ENCODE data around the gene IL17RD.

The IL17RD gene

DNA sequence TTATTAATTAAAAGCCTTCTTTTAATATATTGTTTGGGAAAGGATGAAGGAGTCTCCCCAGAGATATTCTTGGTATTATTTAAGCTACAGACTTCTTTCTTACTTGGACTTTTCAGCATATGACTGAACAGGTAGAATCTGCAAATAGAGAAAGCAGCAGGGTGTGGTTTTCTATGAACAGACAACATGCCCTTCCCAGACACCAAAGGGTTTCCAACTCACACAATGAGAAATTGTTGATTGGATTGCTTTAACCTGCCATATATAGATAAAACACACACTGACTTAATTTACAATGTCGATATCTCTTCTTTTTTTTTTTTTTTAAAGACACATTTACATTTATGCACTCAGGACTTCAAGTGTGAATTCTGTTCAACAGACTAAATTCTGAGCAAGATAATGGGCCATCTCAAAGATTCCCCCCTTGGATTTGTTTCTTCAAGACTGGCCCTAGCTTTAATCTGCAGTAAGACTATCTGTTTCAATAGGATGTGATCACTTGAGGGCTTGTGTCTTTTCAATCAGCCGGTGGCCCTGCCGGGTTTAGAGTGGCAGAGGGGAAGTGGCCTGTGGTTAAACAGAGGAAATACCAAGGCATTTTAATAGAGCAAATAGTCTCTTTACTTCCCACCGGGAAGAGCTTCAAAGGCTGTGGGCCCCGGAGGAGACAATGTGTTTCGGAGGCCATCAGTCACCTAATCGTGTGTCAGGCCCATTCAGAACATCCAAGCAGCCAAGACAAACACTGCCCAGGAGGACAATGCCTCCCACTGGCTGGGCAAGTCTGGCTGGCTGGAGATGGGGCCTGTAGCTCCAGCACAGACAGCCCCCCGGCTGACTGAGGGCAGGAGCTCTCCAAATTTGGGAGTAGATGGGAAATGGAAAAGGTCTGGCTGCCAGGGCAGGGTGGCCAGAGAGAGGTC lies 6.1 kb downstream of the IL17RD start:
- no peak for DNase-seq

GRCh38 chr3:57158325-57158724 lies 6.8 kb downstream of the IL17RD start:
- no peak for DNase-seq

- no peak for DNase-seq
Observed at GRCh38 chr3:57157545-57157944, 7.6 kb downstream of the IL17RD start.

DNA sequence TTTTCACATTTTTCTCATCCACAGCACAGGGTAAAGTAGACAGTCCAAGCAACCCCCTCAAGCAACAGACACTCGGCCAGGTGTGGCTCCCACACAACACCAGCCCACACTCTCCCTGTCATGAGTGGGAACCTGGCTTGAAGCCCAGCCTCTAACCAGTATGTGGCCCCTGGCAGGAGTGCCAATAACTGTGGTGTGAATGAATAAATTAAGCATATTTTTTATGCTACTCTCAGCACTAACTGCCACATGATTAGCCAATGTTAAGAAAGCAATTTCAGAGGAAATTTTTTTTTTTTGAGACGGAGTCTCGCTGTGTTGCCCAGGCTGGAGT lies 9.9 kb downstream of the IL17RD start:
- no peak for DNase-seq

- DNase-seq, result no peak
Observed at GRCh38 chr3:57154470-57155309, 10.5 kb downstream of the IL17RD start.

- no peak for DNase-seq
Observed at GRCh38 chr3:57152151-57153143, 12.7 kb downstream of the IL17RD start.

GRCh38 chr3:57151749-57152148 lies 13.4 kb downstream of the IL17RD start:
- DNase-seq, result no peak

DNA sequence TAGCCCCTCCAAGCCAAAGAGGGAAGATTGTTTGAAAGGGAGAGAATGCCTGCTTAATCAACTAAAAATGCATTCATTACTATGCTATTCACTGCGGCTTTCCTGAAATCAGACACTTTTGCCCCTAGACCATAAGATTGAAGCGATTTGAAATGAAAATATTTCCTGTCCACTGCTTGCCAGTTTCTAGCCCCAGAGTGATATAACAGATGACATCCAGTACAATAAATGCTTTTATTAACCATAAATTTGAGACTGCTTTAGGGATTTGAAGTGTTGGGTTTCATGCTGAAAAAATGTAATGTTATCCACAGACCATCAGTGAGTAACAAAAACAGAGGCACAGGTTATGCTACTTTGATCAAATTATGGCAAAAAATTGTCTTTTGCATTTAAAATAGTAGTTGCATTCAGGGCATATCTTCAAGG lies 14.1 kb downstream of the IL17RD start:
- DNase-seq, result no peak

- no peak for DNase-seq
Observed at GRCh38 chr3:57150113-57150581, 15.0 kb downstream of the IL17RD start.

- DNase-seq, result no peak
Observed at GRCh38 chr3:57147071-57147470, 18.1 kb downstream of the IL17RD start.

GRCh38 chr3:57145852-57146251 lies 19.3 kb downstream of the IL17RD start:
- no peak for DNase-seq

DNA sequence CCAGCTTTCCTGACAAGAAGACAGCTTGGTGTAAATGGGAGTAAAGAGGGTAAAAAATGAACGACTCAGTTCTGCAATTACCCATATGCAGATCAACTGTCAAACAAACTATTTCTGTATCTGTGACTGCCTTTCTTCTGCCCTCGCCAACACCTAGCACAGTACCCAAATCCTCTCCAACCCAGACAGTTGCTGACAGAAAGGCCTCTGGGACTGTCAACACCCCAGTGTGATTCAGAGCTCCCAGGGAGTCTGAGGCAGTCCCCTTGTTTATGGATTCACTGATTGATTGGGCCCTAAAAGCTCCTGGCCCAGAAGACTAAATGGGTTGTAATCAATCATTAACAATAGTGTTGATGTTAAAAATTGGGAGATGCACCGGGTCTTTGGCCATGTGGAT lies 20.2 kb downstream of the IL17RD start:
- DNase-seq, result no peak

DNA sequence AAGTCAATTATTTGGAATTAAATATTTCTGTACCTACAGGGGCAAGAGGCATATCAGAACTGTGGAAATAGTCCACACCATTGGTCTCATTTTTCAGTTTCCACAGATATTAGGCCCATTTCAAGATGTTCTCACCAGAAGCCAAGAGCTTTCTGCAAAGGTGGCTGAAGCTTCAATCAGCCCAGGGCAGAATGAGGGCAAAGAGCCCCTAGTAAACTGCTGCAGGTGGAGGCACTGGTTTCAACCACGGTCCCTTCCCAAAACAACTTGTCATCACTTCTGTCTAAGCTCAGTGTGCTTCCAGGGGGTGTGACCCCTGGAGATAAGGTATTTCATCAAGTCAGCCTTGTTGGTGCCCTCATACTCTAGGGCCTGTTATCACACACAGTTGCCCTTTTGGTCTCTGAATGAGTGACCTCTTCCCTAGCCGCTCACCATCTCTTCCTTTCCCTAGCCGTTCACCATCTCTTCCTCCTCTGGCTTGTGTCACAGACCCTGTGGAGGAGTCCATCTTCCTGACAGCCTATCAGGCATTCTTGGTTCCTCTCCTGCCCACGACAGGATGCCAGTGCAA lies 21.2 kb downstream of the IL17RD start:
- no peak for DNase-seq

DNA sequence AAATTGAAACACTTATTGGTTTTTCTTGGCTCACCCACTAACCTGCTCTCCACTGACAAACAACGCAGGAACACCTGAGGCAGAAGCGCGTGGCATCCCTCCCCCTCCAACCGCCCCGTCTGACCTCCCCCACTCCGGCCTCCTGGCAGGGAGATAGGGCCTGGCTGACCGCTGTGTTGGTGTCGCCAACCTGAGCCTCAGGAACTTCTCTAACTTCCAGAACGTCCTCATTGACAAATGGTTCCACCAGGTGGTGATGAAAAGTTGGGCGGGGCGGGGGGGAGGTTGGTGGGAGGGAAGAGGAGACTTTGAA lies 22.8 kb downstream of the IL17RD start:
- DNase-seq, result no peak

- DNase-seq, result no peak
Observed at GRCh38 chr3:57141719-57142410, 23.3 kb downstream of the IL17RD start.

DNA sequence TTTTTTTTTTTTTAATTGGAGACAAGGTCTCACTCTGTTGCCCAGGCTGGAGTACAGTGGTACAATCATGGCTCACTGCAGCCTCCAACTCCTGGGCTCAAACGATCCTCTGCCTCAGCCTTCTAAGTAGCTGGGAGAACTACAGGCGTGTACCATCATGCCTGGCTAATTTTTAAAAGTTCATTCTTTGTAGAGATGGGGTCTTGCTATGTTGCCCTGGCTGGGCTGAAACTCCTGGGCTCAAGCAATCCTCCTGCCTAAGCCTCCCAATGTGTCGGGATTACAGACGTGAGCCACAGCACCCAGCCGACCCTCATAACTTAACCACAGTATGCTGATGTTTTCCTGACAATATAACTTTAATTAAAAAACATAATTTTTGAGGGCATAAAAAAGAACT lies 24.3 kb downstream of the IL17RD start:
- DNase-seq, result no peak

GRCh38 chr3:57135964-57136719 lies 29.0 kb downstream of the IL17RD start:
- DNase-seq, result no peak

DNA sequence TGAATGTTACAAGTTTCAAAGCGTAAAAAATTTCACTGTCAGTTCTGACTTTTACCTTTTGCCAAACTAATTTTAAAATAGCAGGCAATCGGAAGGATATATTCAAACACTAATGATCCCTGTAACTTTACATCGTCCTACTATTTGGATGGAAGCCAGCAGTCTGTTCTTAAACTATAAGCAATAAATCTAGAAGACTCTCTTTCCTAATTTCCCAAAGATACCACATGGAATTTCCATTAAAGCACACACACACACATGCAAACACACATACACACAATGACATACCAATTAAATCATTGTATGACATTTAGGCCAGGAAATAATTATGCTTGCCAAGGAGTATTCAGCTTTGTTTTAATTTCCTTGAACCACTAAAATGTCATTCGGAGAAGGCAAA lies 32.0 kb downstream of the IL17RD start:
- DNase-seq, result no peak

DNA sequence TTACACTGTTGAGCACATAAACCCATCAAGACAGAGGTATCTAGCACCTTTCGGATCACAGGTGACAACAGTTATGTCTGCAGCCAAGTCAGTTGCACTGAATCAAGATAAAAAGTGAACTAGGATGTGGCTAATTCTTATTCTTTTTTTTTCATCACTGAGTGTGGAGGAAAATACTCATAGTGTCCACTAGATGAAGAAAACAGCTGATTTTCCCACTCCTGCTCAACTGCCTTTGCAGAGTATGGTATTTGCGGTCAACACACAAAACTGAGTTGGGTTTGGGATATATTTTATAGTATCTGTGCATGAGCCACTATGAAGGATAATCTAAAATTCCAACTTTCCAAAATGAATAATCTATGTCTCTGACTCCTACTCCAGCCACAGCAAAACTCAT lies 32.5 kb downstream of the IL17RD start:
- no peak for DNase-seq

DNA sequence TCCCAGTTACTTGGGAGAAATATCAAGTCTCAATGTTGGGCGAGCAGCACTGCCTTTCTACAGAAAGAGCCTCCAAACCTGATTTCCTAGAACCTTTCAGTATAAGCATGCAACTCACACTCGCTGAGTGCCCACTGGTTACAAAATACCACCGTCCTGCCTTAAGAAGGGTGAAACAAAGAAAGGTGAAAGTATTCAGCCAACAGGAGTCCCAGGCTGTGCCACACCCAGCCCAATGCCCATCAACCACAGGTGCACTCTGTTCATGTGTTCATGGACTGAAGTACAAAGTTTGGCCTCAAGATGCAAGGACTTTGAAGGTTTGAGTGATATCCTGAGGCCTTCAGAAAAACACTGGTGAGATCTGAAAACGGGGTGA lies 34.0 kb downstream of the IL17RD start:
- no peak for DNase-seq

- DNase-seq, result no peak
Observed at GRCh38 chr3:57130571-57131209, 34.5 kb downstream of the IL17RD start.
